GM18508 (cell line): ENCODE results near the gene GMNN.

Source experiments
- ATAC-seq: cut with Tn5 transposase; IDR thresholded peaks from one replicate; pipeline ENCODE4 v1.9.1; 2021; ENCODE audit warnings: moderate number of reproducible peaks; ENCODE audit not compliant: insufficient read depth, unreplicated experiment

GMNN gene

GRCh38 chr6:24798740-24799540, 24.2 kb downstream of the GMNN start, which contains the start of gene ARMH2:
Gene ARMH2 (minus strand): TSS chr6:24798917. CDS start chr6:24798857, 60 bp downstream.
- no peak for ATAC-seq

GRCh38 chr6:24799541-24799915, 24.8 kb downstream of the GMNN start:
- no peak for ATAC-seq

GRCh38 chr6:24802271-24803059, 27.7 kb downstream of the GMNN start:
- no peak for ATAC-seq

GRCh38 chr6:24807584-24807983, 32.8 kb downstream of the GMNN start:
- ATAC-seq: no peak

GRCh38 chr6:24809728-24810127, 35.0 kb downstream of the GMNN start:
- no peak for ATAC-seq

- ATAC-seq: no peak
Observed at GRCh38 chr6:24818346-24818745, 43.6 kb downstream of the GMNN start.

GRCh38 chr6:24821860-24822444, 47.2 kb downstream of the GMNN start:
- ATAC-seq: no peak

GRCh38 chr6:24822696-24823095, 48.0 kb downstream of the GMNN start:
- ATAC-seq: no peak

- ATAC-seq: no peak
Observed at GRCh38 chr6:24823185-24823584, 48.4 kb downstream of the GMNN start.

GRCh38 chr6:24824142-24824938, 49.6 kb downstream of the GMNN start:
- ATAC-seq: no peak

- no peak for ATAC-seq
Observed at GRCh38 chr6:24825130-24825630, 50.4 kb downstream of the GMNN start.

- ATAC-seq: no peak
Observed at GRCh38 chr6:24827162-24827561, 52.4 kb downstream of the GMNN start.

GRCh38 chr6:24827970-24828369, 53.2 kb downstream of the GMNN start:
- ATAC-seq: no peak

GRCh38 chr6:24829657-24830056, 54.9 kb downstream of the GMNN start:
- no peak for ATAC-seq

GRCh38 chr6:24831771-24832716, 57.3 kb downstream of the GMNN start:
- no peak for ATAC-seq

- no peak for ATAC-seq
Observed at GRCh38 chr6:24832794-24833193, 58.1 kb downstream of the GMNN start.

GRCh38 chr6:24833711-24834386, 59.1 kb downstream of the GMNN start:
- no peak for ATAC-seq
